SH-SY5Y (cell line): ENCODE data around the gene TYMP.

Experiments used
- GATA2 ChIP-seq: IDR thresholded peaks from 2 replicates; pipeline ENCODE4 v1.6.1; 2011; ENCODE audit warnings: mild to moderate bottlenecking, low read depth, low read length
- GATA3 ChIP-seq: IDR thresholded peaks from 2 replicates; pipeline ENCODE4 v1.6.1; 2011; ENCODE audit warnings: low read depth, mild to moderate bottlenecking, low read length, moderate library complexity

- TF ChIP-seq GATA2, result no peak
- no peak for TF ChIP-seq GATA3
Measured at GRCh38 chr22:50560034-50560433, 30.2 kb upstream of the TYMP start.
